ENCODE results near the gene TLE4. TPM values are rescaled to one million over a fixed set of nuclear protein-coding genes. Genes with fewer than 3 reads are reported as not detected.

TLE4 gene
- polyA plus RNA-seq, 2 of the 4 experiments (the other 2 are of a cell fraction), result 14.3 to 23.1 TPM

- Histone ChIP-seq H3K27ac (no peak overlapping the region), H3K4me1 (peaks cover 70% of the 10 kb centered on the region), H3K4me2 (no peak overlapping the region), H3K4me3 (no peak overlapping the region), H3K9me3 (no peaks in the 10 kb centered on the region)
- CTCF ChIA-PET, result no interaction called here
- DNase-seq (ENCODE audit: low read depth in 1 of 2, low spot score in 1 of 2) (no peak), FAIRE-seq (no peak), ATAC-seq (no peak)
- TF ChIP-seq RCOR1 (IDR thresholded peaks at IDR 0.05; ENCODE audit: low read depth, low read length) (no peak), REST (IDR thresholded peaks at IDR 0.05) (no peak), JUN (IDR thresholded peaks at IDR 0.05) (no peak), CBX8 (IDR thresholded peaks at IDR 0.05) (no peak), NFE2L2 (conservative IDR thresholded peaks at IDR 0.05; ENCODE audit: low read length) (no peak), HMGXB4 (CRISPR knock-in tag; IDR thresholded peaks at IDR 0.05; ENCODE audit: borderline replicate concordance) (no peak), ELK1 (IDR thresholded peaks at IDR 0.05; ENCODE audit: low read depth, low read length) (no peak), KDM5A (IDR thresholded peaks at IDR 0.05) (no peak), RAD21 (conservative IDR thresholded peaks at IDR 0.05 in 1 of 2, IDR thresholded peaks at IDR 0.05 in 1 of 2) (no peak)
- WGBS (ENCODE audit: missing lambda C conversion rate), result 93% methylated on average over 2 of the region's 2 CpGs
- POLR2A ChIA-PET, result no interaction called here
Measured at GRCh38 chr9:79665931-79666330, 94.2 kb downstream of the TLE4 start.

- POLR2A ChIA-PET, result interaction anchor here (1.4 kb wide), 1 partner anchor 95 kb away, joined by 3 read pairs; the partner anchor contains the start of gene TLE4
- ATAC-seq, result no peak
- TF ChIP-seq KDM1A (IDR thresholded peaks at IDR 0.05; ENCODE audit: low read depth), result no peak
- no peak for TF ChIP-seq ZC3H11A (IDR thresholded peaks at IDR 0.05)
- no peak for TF ChIP-seq BCL3 (IDR thresholded peaks at IDR 0.05)
- no peak for TF ChIP-seq CBX2 (IDR thresholded peaks at IDR 0.05; ENCODE audit: borderline replicate concordance, low read depth)
- no peak for TF ChIP-seq JUNB (IDR thresholded peaks at IDR 0.05)
- TF ChIP-seq MAX (IDR thresholded peaks at IDR 0.05), result no peak
- no peak for TF ChIP-seq CEBPB (IDR thresholded peaks at IDR 0.05)
- TF ChIP-seq RCOR1 (IDR thresholded peaks at IDR 0.05; ENCODE audit: low read depth, low read length), result no peak
- TF ChIP-seq ZNF302 (CRISPR knock-in tag; IDR thresholded peaks at IDR 0.05), result no peak
- no peak for TF ChIP-seq MAFK (IDR thresholded peaks at IDR 0.05; ENCODE audit: partially characterized antibody)
- no peak for TF ChIP-seq JUN (IDR thresholded peaks at IDR 0.05)
- no peak for TF ChIP-seq ATOH8 (CRISPR knock-in tag; IDR thresholded peaks at IDR 0.05; ENCODE audit: low read depth)
- no peak for TF ChIP-seq TP53 (CRISPR knock-in tag; IDR thresholded peaks at IDR 0.05)
- TF ChIP-seq FOSL2 (IDR thresholded peaks at IDR 0.05), result no peak
- no peak for TF ChIP-seq FOSL2 (CRISPR knock-in tag; IDR thresholded peaks at IDR 0.05)
- no peak overlapping the region for H3K27ac ChIP-seq
- FAIRE-seq, result no peak
- DNase-seq (ENCODE audit: low read depth in 1 of 2, low spot score in 1 of 2), result no peak
- H3K4me3 ChIP-seq, result no peak overlapping the region
- peaks cover 82% of the 10 kb centered on the region for H3K4me1 ChIP-seq
- H3K4me2 ChIP-seq, result peak overlapping the region; percentile 58; the same call in 1 of the 3 replicates
- CTCF ChIA-PET, result no interaction called here
- H3K9me3 ChIP-seq, result no peaks in the 10 kb centered on the region
- 98% methylated on average over 3 of the region's 3 CpGs for WGBS (ENCODE audit: missing lambda C conversion rate)
Measured at GRCh38 chr9:79667120-79667519, 95.4 kb downstream of the TLE4 start.

Measured in A549 (cell line).